HUES48 (cell line): Measurements from ENCODE around the gene BOLL.
"Not testable (repeated sequence)": the region's sequence is repeated elsewhere in the genome, so short reads cannot be mapped to it uniquely, and the experiment has no call there.

Experiments used
- H3K27ac ChIP-seq: one replicate; pipeline ENCODE4 v1.7.0; 2013; ENCODE audit warnings: low read depth, low read length, inconsistent platforms
- H3K27me3 ChIP-seq: 2 replicates; pipeline ENCODE4 v1.6.1; 2013; ENCODE audit warnings: mild to moderate bottlenecking, low read length; ENCODE audit not compliant: control insufficient read depth, insufficient read depth
- H3K36me3 ChIP-seq: 2 replicates; pipeline ENCODE4 v1.6.1; 2013; ENCODE audit warnings: low read length; ENCODE audit not compliant: control insufficient read depth, insufficient read depth
- H3K4me1 ChIP-seq: 2 replicates; pipeline ENCODE4 v1.6.1; 2013; ENCODE audit warnings: mild to moderate bottlenecking, low read length; ENCODE audit not compliant: control insufficient read depth, insufficient read depth
- H3K4me3 ChIP-seq: 2 replicates; pipeline ENCODE4 v1.5.1; 2013; ENCODE audit warnings: mild to moderate bottlenecking, low read depth, low read length
- H3K9ac ChIP-seq: 2 replicates; pipeline ENCODE4 v1.6.1; 2013; ENCODE audit warnings: mild to moderate bottlenecking, low read depth, low read length, moderate library complexity
- H3K9me3 ChIP-seq: 2 replicates; pipeline ENCODE4 v1.6.1; 2013; ENCODE audit warnings: low read length; ENCODE audit not compliant: control insufficient read depth, insufficient read depth

Gene BOLL

DNA sequence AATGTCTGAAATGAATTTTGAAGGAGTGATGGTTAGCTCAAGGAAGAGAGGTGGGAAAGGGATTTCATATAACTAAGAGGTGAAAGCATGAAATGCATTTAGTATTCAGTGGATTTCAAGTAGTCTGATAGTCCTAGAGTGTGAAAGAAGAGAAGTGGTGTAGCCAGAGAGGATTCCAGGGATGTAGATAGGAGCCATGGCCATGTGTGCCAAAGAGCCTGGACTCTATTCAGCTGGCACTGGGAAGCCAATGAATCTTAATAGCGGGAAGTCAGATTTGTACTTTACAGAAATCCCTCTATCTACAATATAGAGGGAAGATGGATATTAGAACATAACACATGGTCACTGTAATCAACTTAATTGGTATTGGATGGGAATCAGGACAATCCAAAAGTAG lies 8.3 kb upstream of the BOLL start:
- Histone ChIP-seq H3K27ac (no peak overlapping the region), H3K9me3 (0 out of 2 replicates have a peak, but pooled peaks cover 4% of the 10 kb centered on the region), H3K4me1 (no peaks in the 10 kb centered on the region), H3K4me3 (no peak overlapping the region), H3K36me3 (no peaks in the 10 kb centered on the region), H3K27me3 (no peaks in the 10 kb centered on the region), H3K9ac (no peak overlapping the region)

DNA sequence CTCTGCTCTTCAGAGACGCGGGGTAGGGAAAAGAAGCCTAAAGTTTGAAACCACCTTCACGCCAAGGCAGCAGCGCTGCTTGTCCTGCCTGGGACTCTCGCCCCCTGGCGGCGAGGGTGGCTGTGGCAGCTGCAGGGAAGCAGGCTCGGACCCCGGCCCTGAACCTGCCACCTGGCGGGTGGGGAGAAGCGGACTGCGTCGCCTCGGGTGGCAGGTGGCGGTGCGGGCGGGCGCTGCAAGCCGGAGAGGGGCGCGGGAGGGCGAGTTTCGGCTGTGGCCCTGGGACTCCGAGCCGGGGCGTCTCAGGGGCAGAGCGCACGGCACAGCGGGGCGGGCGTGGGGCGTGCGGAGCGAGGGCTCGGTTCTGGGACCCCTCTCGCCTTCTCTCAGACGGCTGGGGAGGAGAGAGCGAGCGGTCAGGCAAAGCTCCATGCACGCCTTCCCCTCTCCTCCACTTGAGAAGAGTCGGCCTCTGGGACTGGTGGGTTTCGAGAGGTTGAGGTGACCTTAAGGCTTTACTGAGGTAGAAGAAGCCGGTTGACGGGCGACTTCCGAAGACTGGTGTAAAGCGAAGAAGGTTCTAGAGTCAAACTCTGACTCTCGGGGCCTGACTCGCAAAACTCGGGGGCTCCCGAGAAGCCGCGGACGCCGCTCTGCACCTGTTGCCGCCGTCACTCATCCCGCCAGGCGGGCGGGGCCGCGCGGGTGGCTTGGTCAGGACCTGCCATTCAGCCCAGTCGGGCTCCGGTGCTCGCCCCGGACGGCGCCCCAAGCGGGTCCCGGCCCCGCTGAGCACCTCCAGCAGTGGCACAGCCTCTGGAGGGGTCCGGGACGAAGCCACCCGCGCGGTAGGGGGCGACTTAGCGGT lies 1.1 kb upstream of the BOLL start:
- H3K4me3 ChIP-seq: peak overlapping the region; percentile 63
- peaks cover 36% of the 10 kb centered on the region for H3K27me3 ChIP-seq
- H3K9me3 ChIP-seq: no peaks in the 10 kb centered on the region
- H3K9ac ChIP-seq: no peak overlapping the region
- H3K36me3 ChIP-seq: no peaks in the 10 kb centered on the region
- no peaks in the 10 kb centered on the region for H3K4me1 ChIP-seq
- H3K27ac ChIP-seq: no peak overlapping the region

DNA sequence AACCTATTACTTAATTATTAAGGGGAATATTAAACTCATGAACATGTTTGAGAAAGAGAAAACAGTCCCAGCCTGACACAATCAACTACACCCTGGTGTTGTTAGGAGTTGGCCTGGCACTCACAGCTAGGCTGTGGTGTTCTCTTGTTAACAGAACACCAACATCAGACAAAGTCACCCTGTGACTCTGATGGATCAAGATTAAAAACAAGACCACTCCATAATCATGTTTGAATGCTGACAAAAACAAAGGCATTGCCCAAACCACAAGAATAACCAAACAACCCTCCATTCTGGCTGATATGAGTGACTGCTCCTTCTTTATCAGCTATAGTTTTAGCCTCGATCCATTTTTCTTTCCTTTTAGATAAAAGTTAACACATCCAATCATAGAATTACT lies 3.0 kb downstream of the BOLL start:
- no peaks in the 10 kb centered on the region for H3K36me3 ChIP-seq
- H3K9ac ChIP-seq: no peak overlapping the region
- H3K4me1 ChIP-seq: no peaks in the 10 kb centered on the region
- H3K9me3 ChIP-seq: no peaks in the 10 kb centered on the region
- peaks cover 24% of the 10 kb centered on the region for H3K27me3 ChIP-seq
- H3K4me3 ChIP-seq: no peak overlapping the region
- no peak overlapping the region for H3K27ac ChIP-seq

DNA sequence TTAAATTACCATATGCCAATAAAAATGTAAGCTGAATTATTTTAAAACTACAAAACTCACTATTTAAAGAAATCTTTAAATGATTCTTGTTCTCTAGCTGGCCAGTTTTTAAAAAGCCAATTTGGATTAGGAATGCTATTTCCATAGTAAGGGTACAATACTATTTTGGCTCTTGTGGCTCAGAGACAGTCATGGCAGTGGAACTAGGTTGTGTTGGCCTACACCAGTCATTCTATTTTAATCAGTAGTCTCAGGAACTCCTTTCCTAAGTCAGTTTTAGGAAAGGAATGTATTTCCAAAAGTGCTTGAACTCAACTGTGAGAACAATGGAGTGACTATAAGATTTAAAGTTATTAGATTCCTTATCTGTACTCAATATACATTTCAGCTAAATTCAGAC lies 5.9 kb downstream of the BOLL start:
- H3K36me3 ChIP-seq: no peaks in the 10 kb centered on the region

DNA sequence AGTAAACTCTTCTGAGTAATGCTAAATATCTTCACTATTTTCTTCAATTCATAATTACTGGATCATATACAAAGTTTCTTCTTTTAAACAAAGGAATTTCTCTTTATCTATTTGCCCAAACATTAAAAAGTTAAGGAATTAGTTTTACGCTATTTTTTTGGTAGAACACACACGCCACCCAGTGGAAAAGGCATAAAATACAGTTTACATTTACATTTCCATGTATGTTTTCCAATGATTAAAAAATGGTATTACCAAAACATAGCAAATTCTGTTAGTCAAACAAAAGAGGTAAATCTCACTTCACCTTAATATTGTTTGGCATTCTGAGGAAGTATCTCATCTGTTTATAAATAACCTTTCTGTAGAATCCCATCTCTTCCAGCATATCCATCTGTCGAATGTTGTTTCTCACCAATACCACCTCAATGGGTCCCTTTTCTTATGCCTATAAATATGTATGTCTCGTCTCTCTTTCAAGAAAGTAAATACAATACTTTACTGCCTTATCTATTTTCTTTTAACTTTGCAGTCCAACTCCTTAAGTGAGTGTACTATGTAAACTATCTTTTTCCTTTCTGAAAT lies 7.2 kb downstream of the BOLL start:
- Histone ChIP-seq H3K4me1 (no peaks in the 10 kb centered on the region), H3K36me3 (no peaks in the 10 kb centered on the region), H3K4me3 (no peak overlapping the region), H3K27me3 (no peaks in the 10 kb centered on the region), H3K9ac (no peak overlapping the region), H3K27ac (no peak overlapping the region), H3K9me3 (no peaks in the 10 kb centered on the region)

More for the DNA sequence above, 5.9 kb downstream of the BOLL start:
- H3K4me1 ChIP-seq: no peaks in the 10 kb centered on the region
- no peak overlapping the region for H3K4me3 ChIP-seq
- H3K27me3 ChIP-seq: no peaks in the 10 kb centered on the region
- H3K9me3 ChIP-seq: no peaks in the 10 kb centered on the region
- H3K9ac ChIP-seq: no peak overlapping the region
- no peak overlapping the region for H3K27ac ChIP-seq

DNA sequence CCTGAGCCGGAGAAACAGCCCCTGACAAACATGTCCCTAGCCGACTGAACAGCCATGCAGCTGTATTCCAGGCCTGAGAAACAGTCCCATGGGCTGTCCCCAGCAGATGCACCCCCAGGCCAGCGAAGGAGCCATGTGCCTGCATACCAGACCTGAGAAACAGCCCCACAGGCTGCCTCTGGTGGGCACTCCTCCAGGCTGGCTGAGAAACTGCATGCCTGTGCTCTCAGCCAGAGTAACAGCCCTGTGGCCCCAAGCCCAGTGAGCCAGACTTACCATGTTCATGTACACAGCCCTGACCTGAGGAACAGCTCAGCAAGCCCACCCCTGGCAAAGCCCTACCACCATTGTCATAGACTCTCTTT lies 24.8 kb downstream of the BOLL start:
- no peaks in the 10 kb centered on the region for H3K27me3 ChIP-seq
- H3K36me3 ChIP-seq: no peaks in the 10 kb centered on the region
- H3K27ac ChIP-seq: no peak overlapping the region
- no peak overlapping the region for H3K4me3 ChIP-seq
- peaks cover 4% of the 10 kb centered on the region; the same call in 1 of the 2 replicates for H3K9me3 ChIP-seq
- H3K4me1 ChIP-seq: no peaks in the 10 kb centered on the region
- no peak overlapping the region for H3K9ac ChIP-seq

DNA sequence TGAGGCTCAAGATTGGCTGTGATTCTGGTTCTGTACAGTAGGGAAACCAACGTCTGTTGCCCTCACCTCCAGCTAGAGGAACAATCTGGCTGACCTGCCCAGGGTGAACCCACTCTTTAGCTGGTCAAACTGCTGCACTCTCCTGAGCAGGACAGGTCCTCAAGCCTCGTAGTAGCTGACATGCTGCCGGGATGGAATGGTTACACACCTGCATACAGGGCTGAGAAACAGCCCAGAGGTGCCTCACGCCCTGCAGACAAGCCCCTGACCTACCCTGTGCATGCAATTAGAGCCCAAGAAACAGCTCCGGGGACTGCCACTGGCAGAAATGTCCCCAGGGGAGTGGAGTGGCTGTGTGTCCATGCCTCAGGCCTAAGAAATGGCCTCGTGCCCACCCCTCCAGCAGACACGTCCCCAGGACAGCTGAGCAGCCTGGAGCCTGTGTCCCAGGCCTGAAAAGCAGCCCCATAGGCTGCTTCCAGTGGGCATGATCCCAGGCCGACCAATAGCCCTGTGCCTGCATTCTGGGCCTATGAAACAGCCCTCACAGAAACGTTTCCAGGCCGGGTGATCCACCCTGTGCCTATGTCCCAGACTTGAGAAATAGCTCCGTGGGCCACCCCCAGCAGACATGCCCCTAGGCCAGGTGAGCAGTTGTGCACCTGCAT lies 25.4 kb downstream of the BOLL start:
- H3K9ac ChIP-seq: no peak overlapping the region
- no peak overlapping the region for H3K27ac ChIP-seq
- no peaks in the 10 kb centered on the region for H3K36me3 ChIP-seq
- H3K4me1 ChIP-seq: no peaks in the 10 kb centered on the region
- no peaks in the 10 kb centered on the region for H3K27me3 ChIP-seq
- no peak overlapping the region for H3K4me3 ChIP-seq
- peaks cover 4% of the 10 kb centered on the region; the same call in 1 of the 2 replicates for H3K9me3 ChIP-seq

DNA sequence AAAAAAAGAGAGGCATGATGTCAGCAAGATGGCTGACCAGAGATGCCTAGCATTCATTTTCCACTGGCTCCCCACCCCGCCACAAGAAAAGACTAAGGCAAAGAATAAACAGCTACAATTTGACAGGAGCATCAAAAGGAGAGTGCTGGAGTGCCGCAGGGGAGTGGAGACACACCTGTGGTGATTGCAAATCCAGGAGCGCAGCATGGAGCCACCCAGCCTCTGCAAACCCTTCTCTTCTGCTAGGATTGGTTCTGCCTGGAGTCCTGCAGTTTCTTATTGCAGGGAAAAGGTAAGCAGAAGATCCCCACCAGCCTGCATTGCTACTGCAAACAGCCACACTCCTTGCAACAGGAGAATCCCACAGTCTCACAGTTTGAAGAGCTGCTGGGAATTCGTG lies 26.1 kb downstream of the BOLL start:
- no peaks in the 10 kb centered on the region for H3K4me1 ChIP-seq
- no peak overlapping the region for H3K27ac ChIP-seq
- no peaks in the 10 kb centered on the region for H3K36me3 ChIP-seq
- no peaks in the 10 kb centered on the region for H3K27me3 ChIP-seq
- no peak overlapping the region for H3K9ac ChIP-seq
- peaks cover 4% of the 10 kb centered on the region; the same call in 1 of the 2 replicates for H3K9me3 ChIP-seq
- no peak overlapping the region for H3K4me3 ChIP-seq

DNA sequence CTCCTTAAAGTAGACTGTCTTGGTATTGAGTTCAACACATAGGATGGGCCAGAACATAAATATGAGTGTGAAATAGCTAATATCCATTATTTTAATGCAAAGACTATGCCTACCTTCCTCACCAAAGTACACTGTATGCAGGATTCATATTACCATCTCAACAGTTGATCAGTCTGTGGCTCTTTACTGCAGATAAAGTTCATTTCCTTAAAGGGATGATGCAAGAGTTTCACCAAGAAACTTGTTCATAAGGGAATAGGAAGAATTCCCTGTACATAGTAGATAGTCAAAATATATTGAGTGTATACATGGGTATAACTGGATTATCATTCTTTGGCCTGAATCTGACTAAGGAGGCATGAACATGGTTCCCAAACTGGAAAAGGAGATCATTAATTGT lies 44.9 kb downstream of the BOLL start:
- no peak overlapping the region for H3K27ac ChIP-seq
- no peaks in the 10 kb centered on the region for H3K27me3 ChIP-seq
- no peak overlapping the region for H3K4me3 ChIP-seq
- no peaks in the 10 kb centered on the region for H3K9me3 ChIP-seq
- H3K4me1 ChIP-seq: no peaks in the 10 kb centered on the region
- no peak overlapping the region for H3K9ac ChIP-seq
- no peaks in the 10 kb centered on the region for H3K36me3 ChIP-seq

DNA sequence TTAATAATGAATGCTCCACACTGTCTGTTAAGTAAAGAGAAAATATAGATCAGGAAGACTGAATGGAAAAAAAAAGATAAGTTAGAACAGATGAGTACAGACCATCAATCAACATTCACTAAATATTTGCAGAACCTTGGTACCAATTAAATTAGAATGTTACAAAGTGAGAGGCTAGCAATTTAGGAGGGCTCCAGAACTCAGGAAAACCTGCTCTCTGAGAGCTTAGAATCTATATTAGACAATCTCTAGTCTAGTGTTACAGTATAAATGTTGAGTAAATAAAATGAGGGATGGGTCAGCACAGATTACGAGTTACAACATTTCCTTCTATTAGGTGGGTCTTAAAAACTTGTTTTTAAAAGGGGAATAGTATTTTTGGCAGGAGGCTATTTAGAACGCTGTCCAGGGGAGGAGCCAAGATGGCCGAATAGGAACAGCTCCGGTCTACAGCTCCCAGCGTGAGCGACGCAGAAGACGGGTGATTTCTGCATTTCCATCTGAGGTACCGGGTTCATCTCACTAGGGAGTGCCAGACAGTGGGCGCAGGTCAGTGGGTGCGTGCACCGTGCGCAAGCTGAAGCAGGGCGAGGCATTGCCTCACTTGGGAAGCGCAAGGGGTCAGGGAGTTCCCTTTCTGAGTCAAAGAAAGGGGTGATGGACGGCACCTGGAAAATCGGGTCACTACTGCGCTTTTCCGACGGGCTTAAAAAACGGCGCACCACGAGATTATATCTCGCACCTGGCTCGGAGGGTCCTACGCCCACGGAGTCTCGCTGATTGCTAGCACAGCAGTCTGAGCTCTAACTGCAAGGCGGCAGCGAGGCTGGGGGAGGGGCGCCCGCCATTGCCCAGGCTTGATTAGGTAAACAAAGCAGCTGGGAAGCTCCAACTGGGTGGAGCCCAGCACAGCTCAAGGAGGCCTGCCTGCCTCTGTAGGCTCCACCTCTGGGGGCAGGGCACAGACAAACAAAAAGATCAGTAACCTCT lies 56.3 kb downstream of the BOLL start:
- H3K36me3 ChIP-seq, H3K4me3 ChIP-seq, H3K27me3 ChIP-seq, H3K27ac ChIP-seq, H3K4me1 ChIP-seq, H3K9me3 ChIP-seq, H3K9ac ChIP-seq: not testable (repeated sequence)
